HPDE6-E6E7 (cell line): Measurements from ENCODE around the gene EMC6.

Experiments
- DNase-seq: peaks from one replicate; pipeline ENCODE4 v3.0.0; 2011; ENCODE audit warnings: missing footprints; ENCODE audit errors: extremely low spot score

The EMC6 gene

GRCh38 chr17:3668279-3669084 is at the start of gene EMC6, which contains the start of gene TAX1BP3:
Gene EMC6 (plus strand): TSS chr17:3668812. CDS start chr17:3669147, 335 bp downstream.
Gene TAX1BP3 (minus strand): TSS chr17:3668578. CDS start chr17:3668526, 52 bp downstream.
- peak; percentile 97 for DNase-seq

- DNase-seq: no peak
These were observed 47.4 kb upstream of the EMC6 start for GRCh38 chr17:3621146-3621720.

- no peak for DNase-seq
These were observed 45.5 kb upstream of the EMC6 start for GRCh38 chr17:3622977-3623594.

DNA sequence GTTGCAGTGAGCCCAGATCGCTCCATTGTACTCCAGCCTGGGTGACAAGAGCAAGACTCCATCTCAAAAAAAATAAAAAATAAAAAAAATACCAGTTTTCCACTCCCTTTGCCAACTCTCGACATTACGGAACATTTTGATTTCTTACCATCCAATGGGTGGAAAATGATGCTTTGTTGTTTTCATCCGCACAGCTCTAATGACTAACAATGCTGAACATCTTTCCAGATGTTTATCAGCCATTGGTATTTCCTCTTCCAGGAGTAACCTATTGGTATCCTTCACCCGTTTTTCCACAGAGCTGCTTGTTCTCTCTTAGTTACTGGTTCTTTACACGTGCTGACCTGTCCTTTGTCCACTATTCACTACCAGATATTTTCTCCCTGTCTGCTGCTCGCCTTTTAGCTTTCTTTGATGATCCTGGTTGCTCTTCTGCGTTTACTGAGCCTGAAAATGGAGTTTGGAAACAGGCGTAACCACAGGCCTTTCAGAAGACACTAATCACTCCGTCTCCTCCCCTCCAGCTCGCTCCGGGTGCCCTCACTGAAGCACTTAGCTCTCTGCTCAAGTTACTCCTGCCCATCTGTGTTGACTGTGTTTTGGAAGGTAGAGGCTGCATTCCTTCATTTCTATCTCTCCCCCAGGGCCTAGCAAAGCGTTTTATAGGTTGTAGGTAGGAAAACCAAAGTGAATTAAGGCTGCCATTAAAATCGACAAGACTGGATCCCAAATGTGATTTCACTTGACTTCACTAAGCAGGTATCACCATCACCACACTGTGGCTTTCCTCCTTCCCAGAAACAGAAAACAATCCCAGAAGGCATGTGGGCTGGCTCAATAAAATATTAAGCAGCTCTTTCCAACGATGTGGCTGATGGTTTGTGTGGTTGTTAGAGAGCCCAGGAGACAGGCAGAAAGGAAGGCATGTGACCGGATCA is 41.5 kb upstream of the EMC6 start:
- DNase-seq: no peak

- DNase-seq: no peak
These were observed 40.8 kb upstream of the EMC6 start for GRCh38 chr17:3627769-3628167.

DNA sequence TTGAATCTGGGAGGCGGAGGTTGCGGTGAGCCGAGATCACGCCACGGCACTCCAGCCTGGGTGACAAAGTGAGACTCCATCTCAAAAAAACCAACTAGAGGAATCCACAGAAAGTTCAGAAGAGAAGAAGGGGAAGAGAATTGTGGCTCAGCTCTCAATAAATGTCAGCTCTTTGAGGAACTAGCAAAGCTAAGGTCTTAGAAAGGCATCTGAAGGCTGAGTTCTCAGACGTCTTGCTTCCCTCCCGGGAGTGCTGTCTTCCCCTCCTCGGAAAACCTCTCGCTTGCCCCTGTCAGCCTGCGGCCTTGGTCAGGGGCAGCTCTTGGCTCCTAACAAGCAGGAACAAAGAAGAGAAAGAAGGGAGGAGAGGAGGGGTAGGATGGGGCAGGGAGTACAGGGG is 37.8 kb upstream of the EMC6 start:
- DNase-seq: no peak

DNA sequence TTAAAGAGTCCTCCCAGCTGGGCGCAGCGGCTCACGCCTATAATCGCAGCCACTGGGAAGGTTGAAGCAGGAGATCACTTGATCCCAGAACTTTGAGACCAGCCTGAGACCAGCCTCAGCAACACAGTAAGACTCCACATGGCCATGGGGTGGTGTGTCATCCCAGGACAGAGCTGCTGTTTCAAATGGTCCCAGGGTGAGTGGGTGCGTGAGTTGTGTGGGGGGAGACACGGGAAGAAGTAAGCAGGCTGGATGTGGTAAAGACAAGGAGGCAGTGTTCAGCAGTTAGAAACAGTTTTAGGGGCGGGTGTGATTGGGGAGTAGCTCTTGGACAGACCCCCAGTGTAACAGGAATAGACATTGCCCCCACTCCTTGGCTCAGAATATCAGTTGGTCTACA is 36.3 kb upstream of the EMC6 start:
- no peak for DNase-seq

DNA sequence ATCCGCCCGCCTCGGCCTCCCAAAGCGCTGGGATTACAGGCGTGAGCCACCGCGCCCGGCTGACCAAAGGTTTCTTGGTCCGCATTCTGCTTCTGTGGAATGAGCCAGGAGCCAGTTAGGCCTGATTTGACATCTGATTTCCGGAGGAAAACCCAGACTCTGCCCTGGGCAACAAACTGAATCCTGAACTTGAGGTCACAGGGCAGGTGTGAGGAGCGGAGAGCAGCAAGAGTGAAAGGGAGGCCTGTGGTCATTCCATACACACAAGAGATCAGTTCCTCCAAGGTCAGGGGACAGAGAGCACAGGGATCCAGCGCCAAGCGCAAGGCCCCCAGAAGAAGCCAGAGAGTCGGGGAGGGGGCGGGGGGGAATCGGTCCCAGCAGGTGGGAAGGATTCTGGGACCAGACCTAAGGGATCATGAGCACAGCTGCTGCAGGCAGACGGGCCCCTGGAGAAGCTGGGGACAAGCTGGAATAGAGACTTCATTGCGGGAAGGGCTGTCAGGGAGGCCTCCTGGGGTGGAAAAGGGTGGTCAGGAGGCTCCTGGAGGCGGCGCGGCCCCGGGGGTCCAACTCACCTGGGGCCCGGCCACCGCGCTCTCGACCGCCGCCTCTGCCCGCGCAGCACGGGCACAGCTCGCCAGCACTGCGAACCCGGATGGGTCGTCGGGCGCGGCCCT is 33.0 kb upstream of the EMC6 start:
- no peak for DNase-seq

GRCh38 chr17:3636154-3636907 is 32.3 kb upstream of the EMC6 start, which contains the start of the genes CTNS and SHPK:
Gene CTNS (plus strand): TSS chr17:3636760. CDS start chr17:3640207, 3,447 bp downstream.
Gene SHPK (minus strand): TSS chr17:3636250. CDS start chr17:3636219, 31 bp downstream.
- DNase-seq: peak; percentile 98

DNA sequence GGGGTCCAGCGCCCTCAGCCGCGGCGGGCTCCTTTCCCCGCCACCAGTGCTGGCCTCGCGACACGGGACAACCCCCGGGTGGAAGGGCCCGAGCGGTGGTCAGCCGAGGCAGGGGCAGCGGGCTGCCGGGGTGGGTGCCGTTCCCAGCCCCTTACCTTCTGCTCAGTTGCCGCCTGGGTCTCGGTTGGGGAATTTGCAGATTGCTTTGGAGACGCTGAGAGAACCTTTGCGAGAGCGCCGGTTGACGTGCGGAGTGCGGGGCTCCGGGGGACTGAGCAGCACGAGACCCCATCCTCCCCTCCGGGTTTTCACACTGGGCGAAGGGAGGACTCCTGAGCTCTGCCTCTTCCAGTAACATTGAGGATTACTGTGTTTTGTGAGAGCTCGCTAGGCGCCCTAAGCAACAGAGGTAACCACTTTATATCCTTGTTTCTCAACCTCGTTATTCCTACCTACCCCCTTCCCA is 31.7 kb upstream of the EMC6 start:
- DNase-seq: no peak

- no peak for DNase-seq
These were observed 28.5 kb upstream of the EMC6 start for GRCh38 chr17:3639981-3640596.

GRCh38 chr17:3641014-3641413 is 27.6 kb upstream of the EMC6 start:
- no peak for DNase-seq

DNA sequence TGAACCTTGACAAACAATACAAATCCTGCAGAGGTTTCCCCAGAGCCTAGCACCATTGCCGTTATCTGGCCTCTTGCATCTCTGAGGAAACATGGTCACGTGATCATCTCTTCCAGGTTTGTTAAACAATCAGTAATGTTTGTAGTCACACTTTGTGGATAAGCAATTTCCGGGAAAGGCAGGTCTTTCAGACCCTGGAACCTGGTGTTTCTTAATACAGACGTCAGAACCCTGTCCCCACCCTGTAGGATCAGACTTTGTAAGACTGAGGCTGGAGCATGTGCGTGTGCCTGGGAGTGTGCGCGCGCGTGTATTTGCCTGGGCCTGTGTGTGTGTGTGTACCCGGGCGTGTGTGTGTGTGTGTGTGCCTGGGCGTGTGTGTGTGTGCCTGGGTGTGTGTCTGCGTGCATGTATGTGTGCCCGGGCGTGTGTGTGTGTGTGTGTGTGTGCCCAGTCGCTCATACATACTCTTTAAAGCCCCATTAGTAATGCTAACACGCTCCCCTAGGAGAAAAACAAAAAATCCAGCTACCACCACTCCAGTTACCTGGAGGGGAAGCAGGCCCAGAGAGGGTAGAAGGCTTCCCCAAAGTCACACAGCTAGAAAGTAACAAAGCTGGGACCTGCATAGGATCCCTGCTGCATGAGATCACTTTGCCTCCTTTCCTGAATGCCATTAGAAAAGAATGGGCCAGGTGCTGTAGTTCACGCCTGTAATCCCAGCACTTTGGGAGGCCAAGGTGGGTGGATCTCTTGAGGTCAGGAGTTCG is 26.7 kb upstream of the EMC6 start:
- no peak for DNase-seq

DNA sequence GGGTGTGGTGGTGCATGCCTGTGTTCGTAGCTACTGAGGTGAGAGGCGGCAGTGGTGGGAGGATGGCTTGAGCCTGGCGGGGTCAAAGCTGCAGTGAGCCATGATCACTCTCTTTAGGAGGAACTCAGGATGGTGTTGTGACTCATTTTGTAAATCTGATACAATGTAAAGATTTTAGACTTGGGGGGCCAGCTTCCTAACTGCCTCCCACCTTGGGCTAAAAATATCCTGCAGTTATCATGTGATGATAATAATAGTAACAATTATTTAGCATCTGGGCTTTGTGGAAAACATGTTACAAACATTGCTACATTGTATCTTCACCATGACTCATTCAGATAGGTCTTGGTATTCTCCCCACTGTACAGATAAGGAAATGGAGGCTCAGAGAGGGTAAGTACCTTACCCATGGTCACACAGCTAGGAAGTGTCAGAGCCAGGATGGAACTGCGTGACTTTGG is 24.7 kb upstream of the EMC6 start:
- DNase-seq: no peak

GRCh38 chr17:3645310-3645709 is 23.3 kb upstream of the EMC6 start:
- DNase-seq: no peak

GRCh38 chr17:3647251-3647650 is 21.4 kb upstream of the EMC6 start:
- no peak for DNase-seq

DNA sequence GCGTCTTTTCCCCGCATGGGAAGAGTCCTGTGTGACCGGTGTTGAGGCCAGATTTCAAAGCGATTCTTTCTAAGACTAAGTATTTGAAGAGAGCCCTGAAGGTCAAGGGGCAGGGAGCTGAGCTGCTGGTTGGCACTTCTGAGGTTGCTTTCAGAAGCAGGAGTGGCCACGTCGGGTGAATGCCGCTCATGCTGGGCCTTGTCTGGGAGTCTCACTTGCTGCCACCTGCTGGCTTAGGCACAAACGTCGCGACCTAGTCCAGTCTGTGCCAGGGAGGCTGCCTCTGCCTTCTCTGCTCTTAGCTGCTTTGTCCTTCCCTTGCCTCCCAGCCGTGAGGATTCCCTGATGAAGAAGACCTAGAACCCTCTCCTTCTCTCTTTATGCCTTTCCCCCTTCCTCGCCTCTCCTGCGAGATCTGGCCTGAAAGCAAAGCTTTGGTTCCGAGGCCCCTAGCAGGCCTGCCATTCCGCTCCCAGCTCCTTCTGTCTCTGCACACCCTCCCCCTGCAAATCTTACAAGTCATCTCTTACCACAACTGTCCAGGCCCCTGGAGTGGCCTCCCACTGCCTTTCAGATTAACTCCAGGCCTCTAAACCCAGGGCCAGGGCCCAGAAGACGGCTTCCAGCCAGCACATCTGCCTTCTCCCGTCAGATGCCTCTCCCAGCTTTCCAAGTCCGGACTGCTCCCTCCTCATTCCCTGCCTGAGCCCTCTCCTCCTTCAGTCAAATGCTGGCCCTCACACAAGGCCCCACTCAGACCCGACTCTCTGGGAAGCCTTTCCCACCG is 20.6 kb upstream of the EMC6 start:
- DNase-seq: no peak

DNA sequence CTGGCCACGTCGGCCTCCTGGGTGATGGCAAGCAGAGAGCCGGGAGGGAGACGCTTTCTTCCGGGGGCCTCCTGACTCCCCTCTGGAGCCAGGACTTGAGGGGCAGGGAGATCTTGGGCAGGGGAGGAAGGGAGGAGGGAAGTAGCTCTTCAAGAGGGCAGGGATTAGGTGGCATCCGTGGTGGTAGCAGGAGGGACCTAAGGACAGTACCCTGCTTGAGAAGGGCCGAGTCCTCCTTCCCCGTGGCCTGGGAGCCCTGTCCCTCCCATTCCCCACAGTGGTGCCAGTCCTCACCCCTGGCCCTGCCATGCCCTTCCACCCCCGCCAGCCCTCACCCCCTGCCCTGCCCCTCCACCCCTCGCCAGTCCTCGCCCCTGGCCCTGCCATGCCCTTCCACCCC is 12.8 kb upstream of the EMC6 start:
- no peak for DNase-seq
